ENCODE results near the gene PRKAG3. TPM values are rescaled to one million over a fixed set of nuclear protein-coding genes. Genes with fewer than 3 reads are reported as not detected.
A peak's percentile ranks its signal among the peaks of the same experiment; 100 is the strongest.

The PRKAG3 gene
- total RNA-seq, 1 donor from 2014 or later, result not detected

DNA sequence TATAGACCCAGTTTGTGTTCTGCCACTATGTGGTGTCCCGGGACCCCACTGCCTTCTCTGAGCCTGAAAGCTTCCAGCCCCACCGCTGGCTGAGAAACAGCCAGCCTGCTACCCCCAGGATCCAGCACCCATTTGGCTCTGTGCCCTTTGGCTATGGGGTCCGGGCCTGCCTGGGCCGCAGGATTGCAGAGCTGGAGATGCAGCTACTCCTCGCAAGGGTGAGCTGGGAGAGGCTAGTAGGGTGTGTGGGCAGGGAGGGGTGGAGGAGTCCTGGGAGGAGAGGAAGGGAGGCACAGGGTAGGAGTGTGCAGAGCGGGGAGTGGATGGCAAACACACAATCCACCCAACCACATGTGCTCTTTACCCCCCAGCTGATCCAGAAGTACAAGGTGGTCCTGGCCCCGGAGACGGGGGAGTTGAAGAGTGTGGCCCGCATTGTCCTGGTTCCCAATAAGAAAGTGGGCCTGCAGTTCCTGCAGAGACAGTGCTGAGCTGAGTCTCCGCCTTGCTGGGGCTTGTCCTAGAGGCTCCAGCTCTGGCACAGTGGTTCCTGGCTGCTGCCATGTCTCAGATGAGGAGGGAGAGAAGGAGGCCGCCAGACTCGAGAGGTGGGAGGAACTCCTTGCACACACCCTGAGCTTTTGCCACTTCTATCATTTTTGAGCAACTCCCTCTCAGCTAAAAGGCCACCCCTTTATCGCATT lies 16.9 kb downstream of the PRKAG3 start:
- DNase-seq (ENCODE audit: low spot score), result no peak

DNA sequence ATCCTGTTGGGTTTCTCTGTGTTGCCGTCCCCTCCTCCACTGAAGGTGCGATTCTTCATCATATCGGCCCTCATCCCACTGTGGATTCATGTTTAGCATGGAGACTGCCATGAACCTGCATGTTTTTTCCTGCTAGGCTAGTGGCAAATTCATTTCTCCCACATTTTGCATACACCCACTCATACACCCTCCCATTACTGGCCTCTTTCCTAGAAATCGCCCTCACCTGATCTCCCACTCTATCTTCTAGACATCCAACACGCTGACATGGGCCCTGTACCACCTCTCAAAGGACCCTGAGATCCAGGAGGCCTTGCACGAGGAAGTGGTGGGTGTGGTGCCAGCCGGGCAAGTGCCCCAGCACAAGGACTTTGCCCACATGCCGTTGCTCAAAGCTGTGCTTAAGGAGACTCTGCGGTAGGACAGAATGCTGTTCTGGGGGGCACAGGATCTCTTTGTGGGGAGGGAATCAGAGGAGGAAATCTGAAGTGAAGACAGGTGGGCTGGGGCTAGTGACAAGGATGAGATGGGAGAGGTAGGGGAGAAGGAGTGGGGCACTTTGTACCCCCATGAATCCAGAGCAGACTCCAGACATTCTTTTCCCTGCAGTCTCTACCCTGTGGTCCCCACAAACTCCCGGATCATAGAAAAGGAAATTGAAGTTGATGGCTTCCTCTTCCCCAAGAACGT lies 17.7 kb downstream of the PRKAG3 start:
- DNase-seq (ENCODE audit: low spot score), result peak; percentile 32

DNA sequence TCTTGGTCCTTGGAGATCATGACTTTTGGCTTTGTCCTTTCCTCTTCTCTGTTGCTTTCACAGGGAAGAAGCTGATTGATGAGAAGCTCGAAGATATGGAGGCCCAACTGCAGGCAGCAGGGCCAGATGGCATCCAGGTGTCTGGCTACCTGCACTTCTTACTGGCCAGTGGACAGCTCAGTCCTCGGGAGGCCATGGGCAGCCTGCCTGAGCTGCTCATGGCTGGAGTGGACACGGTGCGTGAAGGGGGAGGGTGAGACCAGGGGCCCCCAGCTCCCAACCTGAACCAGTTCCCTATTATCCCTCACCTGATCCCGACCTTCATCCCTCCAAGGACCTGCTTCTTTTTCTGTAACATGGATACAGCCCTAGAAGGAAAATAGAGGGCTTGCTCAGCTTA lies 18.7 kb downstream of the PRKAG3 start:
- DNase-seq (ENCODE audit: low spot score), result no peak

DNA sequence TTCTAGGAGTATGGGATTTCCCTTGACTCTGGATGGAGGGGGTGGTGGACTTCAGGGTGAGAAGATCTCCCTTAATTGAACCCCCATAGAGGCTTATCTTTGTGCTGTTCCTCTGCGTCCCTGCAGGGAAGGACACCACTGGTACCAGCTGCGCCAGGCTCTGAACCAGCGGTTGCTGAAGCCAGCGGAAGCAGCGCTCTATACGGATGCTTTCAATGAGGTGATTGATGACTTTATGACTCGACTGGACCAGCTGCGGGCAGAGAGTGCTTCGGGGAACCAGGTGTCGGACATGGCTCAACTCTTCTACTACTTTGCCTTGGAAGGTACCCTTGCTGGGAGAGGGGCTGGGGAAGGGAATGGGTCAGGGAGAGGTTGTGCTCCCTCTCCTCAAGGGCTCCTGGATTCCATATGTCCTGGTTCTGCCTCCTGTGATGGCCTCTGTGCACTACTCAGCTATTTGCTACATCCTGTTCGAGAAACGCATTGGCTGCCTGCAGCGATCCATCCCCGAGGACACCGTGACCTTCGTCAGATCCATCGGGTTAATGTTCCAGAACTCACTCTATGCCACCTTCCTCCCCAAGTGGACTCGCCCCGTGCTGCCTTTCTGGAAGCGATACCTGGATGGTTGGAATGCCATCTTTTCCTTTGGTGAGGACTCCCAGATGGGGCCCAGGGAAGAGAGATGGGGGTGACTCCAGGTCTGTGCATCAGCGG lies 19.3 kb downstream of the PRKAG3 start:
- no peak for DNase-seq (ENCODE audit: low spot score)

DNA sequence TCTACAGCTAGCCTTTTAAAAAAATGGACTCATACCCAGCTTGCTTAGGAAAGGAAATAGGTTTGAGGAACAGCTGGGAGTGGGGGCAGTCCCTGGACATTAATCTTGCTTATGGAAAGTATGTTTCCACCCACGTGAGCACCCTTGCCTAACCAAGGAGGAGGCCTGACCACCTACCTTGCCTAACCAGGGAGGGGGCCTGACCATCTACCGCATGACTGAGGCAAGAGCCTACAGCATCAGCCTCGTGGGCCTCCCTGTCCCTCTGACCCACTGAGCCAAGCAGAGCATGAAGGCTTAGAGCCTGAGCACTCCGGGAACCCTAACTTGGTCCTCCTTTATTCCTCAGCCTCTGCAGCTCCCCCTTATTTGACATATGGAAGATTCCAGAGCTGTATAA lies 20.2 kb downstream of the PRKAG3 start:
- no peak for DNase-seq (ENCODE audit: low spot score)

DNA sequence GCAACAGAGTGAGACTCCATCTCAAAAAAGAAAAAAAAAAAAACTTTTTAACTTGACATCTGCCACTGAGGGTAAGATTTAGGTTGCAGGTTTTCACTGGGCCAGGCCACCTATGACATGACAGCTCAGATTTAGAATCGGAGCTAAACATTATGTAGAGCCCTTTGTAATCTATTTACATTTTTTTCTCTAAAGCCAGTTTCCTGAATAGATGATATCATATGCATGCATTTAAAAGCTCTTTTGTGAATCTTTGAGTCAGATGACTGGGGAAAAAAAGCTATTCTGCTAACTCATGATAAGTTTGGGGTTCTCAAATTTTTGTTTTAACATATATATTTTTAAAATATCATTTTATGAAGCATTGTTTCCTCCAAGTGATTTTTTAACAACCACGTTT lies 21.3 kb downstream of the PRKAG3 start:
- DNase-seq (ENCODE audit: low spot score), result no peak

DNA sequence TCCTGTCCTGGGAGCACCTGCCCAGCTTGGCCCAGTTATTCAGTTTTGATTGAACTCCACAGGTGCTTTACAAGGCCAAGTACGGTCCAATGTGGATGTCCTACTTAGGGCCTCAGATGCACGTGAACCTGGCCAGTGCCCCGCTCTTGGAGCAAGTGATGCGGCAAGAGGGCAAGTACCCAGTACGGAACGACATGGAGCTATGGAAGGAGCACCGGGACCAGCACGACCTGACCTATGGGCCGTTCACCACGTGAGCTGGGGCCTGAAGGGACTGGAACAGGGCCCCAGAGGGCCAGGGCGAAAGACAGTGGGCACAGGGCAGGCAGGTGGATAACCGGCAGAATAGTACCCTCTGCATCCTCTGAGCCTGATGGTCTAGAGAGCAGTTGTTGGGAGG lies 22.1 kb downstream of the PRKAG3 start:
- no peak for DNase-seq (ENCODE audit: low spot score)

DNA sequence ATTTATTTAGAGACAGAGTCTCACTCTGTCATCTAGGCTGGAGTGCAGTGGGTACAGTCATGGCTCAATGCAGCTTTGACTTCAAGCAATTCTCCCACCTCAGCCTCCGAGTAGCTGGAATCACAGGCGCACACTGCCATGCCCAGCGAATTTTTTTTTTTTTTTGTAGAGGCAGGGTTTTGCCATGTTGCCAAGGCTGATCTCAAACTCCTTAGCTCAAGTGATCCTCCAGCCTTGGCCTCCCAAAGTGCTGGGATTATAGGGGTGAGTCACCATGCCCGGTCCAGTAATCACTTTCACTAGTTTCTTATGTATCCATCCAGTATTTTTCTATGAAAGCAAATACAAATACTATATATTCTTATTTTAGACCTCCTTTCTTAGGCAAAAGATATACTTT lies 24.0 kb downstream of the PRKAG3 start:
- no peak for DNase-seq (ENCODE audit: low spot score)

DNA sequence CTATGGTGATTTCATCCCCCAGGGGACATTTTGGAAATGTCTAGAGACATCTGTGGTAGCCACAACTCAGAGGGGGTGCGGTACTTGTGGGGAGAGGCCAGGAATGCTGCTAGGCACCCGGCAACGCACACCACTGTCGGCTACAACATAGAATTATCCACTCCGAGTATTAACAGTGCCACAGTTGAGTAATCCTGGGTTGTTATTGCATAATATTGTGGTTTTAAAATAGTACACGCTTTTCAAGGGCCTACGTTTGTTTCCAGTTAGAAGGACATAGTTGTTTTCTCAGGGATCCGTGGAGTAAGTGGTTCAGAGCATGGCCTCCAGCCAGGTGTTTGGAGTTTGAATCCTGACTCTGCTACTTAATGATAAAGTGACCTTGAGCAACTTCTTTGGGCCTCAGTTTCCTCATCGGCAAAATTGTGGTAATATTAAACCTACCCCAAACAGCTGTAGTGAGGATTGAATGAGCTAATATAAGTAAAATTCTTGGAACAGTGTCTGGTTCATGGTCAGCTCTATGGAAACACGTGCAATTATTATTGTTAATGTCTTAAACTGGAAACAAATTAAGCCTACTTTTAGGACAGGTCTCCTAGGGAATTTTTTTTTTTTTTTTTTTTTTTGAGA lies 25.1 kb downstream of the PRKAG3 start:
- DNase-seq (ENCODE audit: low spot score), result peak; percentile 73

DNA sequence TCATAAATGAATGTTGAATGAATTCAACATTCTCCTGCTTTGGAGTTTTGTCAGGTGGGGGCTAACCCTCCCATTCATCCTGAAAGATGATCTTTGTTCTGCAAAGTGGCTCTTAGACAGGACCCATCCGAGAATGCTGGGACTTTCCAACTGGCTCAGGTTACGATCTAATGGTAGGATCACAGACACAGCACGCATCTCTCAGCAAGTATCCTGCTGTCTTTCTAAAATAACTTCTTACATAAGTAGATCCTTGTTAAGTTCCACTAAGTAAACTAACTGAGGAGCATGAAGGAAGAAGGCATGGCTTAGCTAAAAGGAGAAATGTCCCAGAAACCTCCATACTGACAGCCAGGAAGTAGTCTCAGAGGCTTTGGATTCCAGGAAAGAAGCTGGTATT lies 26.0 kb downstream of the PRKAG3 start:
- DNase-seq (ENCODE audit: low spot score), result no peak

DNA sequence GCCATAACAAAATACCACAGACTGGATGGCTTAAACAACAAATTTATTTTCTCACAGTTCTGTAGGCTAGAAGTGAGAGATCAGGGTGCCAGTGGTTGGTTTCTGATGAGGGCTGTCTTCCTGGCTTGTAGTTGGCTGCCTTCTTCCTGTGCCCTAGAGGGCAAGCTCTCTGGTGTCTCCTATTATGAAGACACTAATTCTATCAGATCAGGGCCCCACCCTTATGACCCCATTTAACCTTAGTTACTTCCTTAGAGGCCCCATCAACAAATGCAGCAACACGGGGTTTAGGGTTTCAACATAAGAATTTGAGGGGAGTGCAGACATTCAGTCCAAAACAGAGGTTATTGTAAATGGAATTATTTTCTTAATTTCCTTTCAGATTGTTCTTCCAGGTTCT lies 26.8 kb downstream of the PRKAG3 start:
- no peak for DNase-seq (ENCODE audit: low spot score)

DNA sequence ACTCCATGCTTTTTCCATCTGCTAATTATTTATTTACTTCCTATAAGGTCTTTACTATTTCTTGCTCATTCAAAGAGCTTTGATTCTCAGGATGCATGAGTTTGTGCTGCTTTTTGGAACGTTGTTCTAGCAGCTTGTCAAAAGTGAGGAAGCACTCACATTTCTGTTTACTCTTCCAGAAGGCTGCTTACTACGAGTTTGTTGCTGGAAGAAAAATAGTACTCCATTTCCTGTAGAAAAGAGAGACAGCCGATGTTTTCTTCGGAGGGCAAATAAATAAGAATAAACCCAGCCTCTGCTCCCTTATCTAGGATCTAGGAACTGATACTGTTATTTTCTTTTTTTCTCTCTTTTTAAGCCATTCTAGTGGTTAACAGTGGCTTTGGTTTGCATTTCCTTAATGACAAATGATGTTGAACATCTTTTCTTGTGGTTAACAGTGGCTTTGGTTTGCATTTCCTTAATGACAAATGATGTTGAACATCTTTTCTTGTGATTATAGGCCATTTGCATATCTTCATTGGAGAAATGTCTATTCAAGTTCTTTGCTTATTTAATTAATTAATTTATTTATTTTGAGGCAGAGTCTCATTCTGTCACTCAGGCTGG lies 29.1 kb downstream of the PRKAG3 start:
- DNase-seq (ENCODE audit: low spot score), result no peak

DNA sequence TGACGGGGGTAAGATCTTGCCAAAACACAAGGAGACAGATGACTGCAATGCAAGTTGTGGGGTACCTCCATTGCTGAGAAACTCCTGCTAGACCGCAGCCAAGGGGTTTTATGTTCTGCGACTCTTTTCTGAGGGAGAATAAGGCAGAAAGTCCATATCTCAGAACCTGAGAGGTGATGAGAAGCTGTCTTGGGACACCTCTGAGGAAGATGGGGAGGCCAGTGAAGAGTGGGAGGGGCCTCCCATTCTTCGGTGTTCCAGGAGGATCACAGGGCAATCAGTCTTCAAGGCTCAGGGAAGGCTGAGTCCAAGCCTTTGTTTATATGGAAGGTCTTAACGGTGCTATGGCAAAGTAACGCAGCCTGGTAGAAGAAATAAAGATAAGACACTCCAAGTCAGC lies 31.6 kb downstream of the PRKAG3 start:
- DNase-seq (ENCODE audit: low spot score), result no peak

DNA sequence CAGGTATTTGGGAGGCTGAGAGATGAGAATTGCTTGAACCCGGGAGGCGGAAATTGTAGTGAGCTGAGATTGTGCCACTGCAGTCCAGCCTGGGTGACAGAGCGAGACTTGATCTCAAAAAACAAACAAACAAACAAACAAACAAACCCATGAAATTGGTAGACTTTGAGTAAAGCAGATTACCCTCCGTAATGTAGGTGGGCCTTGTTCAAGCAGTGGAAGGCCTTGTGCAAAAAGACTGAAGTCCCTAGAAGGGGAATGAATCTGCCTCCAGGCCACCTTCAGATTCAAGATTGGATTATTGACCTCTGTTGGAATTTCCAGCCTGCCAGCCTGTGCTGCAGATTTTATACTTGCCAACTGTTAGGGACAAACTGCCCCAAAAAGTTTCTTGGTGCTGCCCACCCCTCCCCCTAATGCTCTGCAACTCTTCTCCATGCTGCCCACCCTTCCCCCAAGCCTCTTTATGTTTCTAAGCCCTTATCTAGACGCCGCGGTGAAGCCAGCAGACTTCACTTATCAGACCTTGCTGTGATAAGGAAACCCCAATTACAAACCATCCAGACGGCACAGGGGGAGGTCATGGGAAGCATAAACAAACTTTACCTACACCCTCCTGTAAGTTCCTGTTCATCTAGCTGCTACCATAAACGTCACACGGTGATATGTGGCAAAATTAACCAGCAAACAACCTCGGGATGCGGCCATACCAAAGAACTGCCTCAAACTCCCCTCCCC lies 32.7 kb downstream of the PRKAG3 start:
- DNase-seq (ENCODE audit: low spot score), result no peak

DNA sequence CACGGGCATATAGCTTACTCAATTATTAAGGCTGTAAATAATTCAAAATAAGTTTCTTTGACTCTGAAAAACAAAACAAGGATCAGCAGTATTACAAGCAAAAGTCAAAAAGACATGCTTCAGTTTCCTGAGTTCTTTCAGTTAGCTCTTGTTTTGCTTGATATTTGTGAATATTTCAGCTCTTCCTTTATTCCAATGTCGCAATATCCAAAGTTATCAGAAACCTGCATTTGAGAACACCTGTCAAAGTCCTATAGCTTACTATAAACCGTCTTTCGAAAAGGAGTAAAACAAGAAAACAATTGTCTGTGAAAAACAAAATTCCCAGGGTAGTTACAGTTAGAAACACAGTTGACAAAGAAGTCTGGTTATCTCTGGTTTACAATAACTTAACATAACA lies 34.9 kb downstream of the PRKAG3 start:
- DNase-seq (ENCODE audit: low spot score), result no peak

DNA sequence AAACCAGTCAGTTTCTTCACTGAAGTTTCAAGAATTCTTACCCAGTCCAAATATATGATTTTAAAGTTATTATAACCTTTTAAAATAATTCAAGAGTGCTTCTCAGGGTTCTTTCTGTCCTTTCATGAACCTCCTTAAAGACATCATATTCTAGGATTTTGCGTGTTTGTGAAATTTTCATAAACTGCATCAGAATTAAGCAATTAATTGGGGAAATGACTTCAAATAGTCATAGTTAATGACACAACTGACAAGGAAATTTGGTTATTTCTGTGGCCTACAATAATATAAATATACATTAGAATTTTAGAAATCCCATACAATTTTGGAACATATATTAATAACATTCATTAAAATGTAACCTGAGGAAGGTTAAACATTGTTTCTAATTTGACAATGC lies 39.2 kb downstream of the PRKAG3 start:
- no peak for DNase-seq (ENCODE audit: low spot score)

DNA sequence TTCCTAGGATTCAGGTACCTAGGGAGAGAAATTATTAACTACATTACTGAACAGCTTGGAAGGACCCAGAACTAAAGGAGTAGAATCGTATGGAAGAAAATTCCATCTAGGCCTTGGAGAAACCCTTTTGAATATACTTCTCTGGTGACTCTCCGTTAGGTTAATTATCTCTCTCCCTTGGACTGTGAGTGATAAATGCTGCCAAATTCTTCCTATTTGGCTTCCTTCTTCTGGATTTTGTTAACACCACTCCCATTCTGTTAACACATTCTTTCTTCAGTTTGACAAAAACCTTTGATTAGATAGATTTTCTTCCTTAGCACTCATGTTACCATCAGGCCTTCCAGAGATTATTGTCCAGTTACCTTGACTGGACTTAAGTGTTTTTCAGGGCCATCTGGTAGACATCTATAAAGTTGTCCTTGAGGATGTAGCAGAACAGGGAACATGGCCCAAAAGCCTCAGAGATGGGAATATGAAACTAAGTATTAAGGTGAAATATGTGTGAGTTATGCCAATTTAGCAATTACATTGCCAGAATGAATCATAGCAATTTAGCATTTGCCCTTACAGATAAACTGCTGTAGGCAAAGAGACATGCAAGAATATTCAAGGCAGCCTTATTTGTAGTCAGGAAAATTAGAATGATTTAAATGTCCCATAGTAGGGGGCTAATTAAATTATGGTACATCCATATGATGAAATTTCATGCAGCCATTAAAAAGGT lies 42.9 kb downstream of the PRKAG3 start:
- no peak for DNase-seq (ENCODE audit: low spot score)

DNA sequence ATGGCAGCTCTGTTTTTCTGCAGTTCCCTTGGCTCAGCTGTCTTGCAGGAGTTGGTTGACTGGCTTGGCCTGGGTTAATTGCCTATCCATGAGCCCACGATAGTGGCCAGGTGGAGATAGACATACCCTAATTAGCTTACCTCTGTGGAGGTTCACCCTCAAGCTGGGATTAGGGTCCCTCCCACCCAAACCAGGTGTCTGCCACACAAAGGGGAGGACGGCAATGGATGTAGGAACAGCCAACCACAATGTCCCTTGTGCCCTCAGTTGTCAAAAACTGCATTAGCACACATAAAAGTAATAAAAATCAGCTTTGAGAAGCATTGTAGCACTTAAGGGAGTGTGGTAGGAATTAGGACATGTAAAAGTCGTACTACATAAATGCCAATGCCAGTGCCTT lies 45.5 kb downstream of the PRKAG3 start:
- no peak for DNase-seq (ENCODE audit: low spot score)

DNA sequence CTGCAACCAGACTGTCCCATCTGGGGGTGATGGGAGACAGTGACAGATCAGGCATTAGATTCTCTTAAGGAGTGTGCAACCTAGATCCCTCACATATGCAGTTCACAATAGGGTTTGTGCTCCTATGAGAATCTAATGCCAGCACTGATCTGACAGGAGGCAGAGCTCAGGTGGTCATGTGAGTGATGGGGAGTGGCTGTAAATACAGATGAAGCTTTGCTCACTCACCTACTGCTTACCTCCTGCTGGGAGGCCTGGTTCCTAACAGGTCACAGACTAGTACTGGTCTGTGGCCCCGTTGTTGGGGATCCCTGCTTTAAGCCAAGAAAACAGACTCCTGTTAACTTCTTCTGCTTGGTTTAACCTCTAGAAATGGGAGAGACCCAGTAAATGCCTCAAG lies 46.5 kb downstream of the PRKAG3 start:
- peak; percentile 59 for DNase-seq (ENCODE audit: low spot score)

DNA sequence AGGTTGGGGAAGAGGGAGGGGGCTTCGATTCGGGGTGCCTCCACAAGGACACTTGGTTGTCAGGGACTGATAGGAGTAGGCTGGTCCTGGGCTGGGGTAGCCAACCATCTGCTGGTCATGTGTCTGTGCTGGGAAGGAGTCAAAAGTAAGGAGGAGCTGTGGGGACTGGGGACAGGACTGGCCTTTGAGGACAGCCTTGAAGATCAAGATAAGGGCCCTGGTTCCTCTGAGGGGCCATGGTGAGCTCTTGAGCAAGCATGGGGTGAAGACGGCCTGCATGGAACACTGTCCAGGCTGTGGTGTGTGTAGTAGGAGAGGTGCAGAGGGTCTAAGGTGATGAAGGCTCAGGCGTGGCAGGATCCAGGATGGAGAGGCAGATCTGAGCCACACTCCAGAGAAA lies 47.9 kb downstream of the PRKAG3 start:
- no peak for DNase-seq (ENCODE audit: low spot score)

DNA sequence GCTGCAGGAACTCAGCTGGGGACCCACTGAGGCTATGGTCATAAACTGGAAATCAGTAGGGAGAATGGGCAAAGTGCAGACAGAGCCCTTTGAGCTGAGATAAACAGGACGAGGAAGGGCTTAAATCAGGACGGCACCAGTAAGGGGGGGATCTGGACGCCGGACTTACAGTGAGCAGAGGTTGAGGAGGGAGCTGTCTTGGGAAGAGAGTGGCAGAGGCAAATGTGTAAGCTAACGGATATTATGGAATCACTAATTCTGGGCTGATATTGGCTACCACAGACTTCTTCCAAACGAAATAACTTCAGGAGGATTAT lies 49.1 kb downstream of the PRKAG3 start:
- DNase-seq (ENCODE audit: low spot score), result no peak

Measured in mucosa of gallbladder (tissue), 1 donor.